Osteocyte (in vitro differentiated cells): ENCODE results near the gene HOXA1. TPM values are rescaled to one million over a fixed set of nuclear protein-coding genes. Genes with fewer than 3 reads are reported as not detected.

Experiments used
- DNase-seq: peaks from one replicate; pipeline ENCODE4 v3.0.0; 2021; ENCODE audit warnings: mixed read lengths; ENCODE audit not compliant: unreplicated experiment; ENCODE audit errors: extremely low spot score
- H3K27ac Mint-ChIP-seq: one replicate; pipeline ENCODE4 v1.8.0; 2021; ENCODE audit warnings: mild to moderate bottlenecking, mixed read lengths; ENCODE audit not compliant: unreplicated experiment
- H3K27me3 Mint-ChIP-seq: one replicate; pipeline ENCODE4 v1.8.0; 2021; ENCODE audit warnings: mixed read lengths; ENCODE audit not compliant: unreplicated experiment
- H3K36me3 Mint-ChIP-seq: one replicate; pipeline ENCODE4 v1.8.0; 2021; ENCODE audit warnings: mixed read lengths; ENCODE audit not compliant: unreplicated experiment
- H3K4me1 Mint-ChIP-seq: one replicate; pipeline ENCODE4 v1.8.0; 2021; ENCODE audit warnings: mixed read lengths; ENCODE audit not compliant: unreplicated experiment
- H3K4me3 Mint-ChIP-seq: one replicate; pipeline ENCODE4 v1.8.0; 2021; ENCODE audit warnings: mild to moderate bottlenecking, moderate library complexity, mixed read lengths; ENCODE audit not compliant: unreplicated experiment
- H3K9me3 Mint-ChIP-seq: one replicate; pipeline ENCODE4 v1.8.0; 2021; ENCODE audit warnings: mixed read lengths; ENCODE audit not compliant: unreplicated experiment
- CTCF ChIP-seq: fragments of 200-600 bp; sonication (generic); IDR thresholded peaks from 2 replicates; pipeline ENCODE4 v1.5.0; 2021; ENCODE audit warnings: antibody characterized with exemption, mild to moderate bottlenecking, moderate library complexity
- total RNA-seq: library from RNA; stranded (reverse); gene quantifications from 2 replicates; pipeline ENCODE4 v1.2.1, GENCODE V29; 2021

The HOXA1 gene
- total RNA-seq, 1 donor from 2014 or later: not detected

- Mint-ChIP-seq H3K36me3 (no peaks in the 10 kb centered on the region), H3K9me3 (peaks cover 5% of the 10 kb centered on the region), H3K4me1 (no peaks in the 10 kb centered on the region), H3K27ac (no peak overlapping the region), H3K4me3 (no peak overlapping the region), H3K27me3 (peaks cover 2% of the 10 kb centered on the region)
- DNase-seq: no peak
- no peak for TF ChIP-seq CTCF
Observed at GRCh38 chr7:27080844-27081436, 14.9 kb downstream of the HOXA1 start.

- TF ChIP-seq CTCF: no peak
- Mint-ChIP-seq H3K9me3 (peaks cover 5% of the 10 kb centered on the region), H3K27me3 (peaks cover 2% of the 10 kb centered on the region)
Observed at GRCh38 chr7:27079234-27079975, 16.4 kb downstream of the HOXA1 start.

GRCh38 chr7:27078616-27079233 is 17.1 kb downstream of the HOXA1 start:
- no peak overlapping the region for H3K27ac Mint-ChIP-seq
- no peak for DNase-seq
- no peaks in the 10 kb centered on the region for H3K36me3 Mint-ChIP-seq
- no peak overlapping the region for H3K4me3 Mint-ChIP-seq
- H3K9me3 Mint-ChIP-seq: peaks cover 5% of the 10 kb centered on the region
- peaks cover 2% of the 10 kb centered on the region for H3K27me3 Mint-ChIP-seq
- no peaks in the 10 kb centered on the region for H3K4me1 Mint-ChIP-seq
- no peak for TF ChIP-seq CTCF

More at GRCh38 chr7:27079234-27079975, 16.4 kb downstream of the HOXA1 start:
- Mint-ChIP-seq H3K27ac (no peak overlapping the region), H3K36me3 (no peaks in the 10 kb centered on the region), H3K4me1 (no peaks in the 10 kb centered on the region), H3K4me3 (no peak overlapping the region)
- DNase-seq: no peak

GRCh38 chr7:27073076-27073475 is 22.7 kb downstream of the HOXA1 start:
- Mint-ChIP-seq H3K27ac (no peak overlapping the region), H3K36me3 (no peaks in the 10 kb centered on the region), H3K27me3 (no peaks in the 10 kb centered on the region), H3K9me3 (peaks cover 5% of the 10 kb centered on the region), H3K4me1 (no peaks in the 10 kb centered on the region), H3K4me3 (no peak overlapping the region)
- no peak for DNase-seq
- TF ChIP-seq CTCF: no peak
